ENCODE data around the gene TBP.
A peak's percentile ranks its signal among the peaks of the same experiment; 100 is the strongest.

Gene TBP

DNA sequence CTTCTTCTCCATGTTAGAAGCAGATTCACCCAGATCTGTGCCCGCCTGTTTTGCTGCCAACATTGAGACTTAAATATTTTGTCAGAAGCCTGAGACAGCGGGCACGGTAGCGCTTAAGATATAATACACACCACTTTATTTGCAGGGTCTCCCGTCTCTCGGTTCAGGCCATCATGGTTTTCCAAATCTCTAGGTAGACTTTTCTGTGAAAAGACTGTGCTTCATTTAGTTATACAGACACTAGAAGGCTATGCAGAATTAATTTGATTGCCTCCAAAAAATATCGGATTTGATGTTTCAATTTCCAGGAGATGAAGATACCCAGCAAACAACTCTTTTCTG, 598 bp downstream of the TBP start:
- TF ChIP-seq, protein P1, sequence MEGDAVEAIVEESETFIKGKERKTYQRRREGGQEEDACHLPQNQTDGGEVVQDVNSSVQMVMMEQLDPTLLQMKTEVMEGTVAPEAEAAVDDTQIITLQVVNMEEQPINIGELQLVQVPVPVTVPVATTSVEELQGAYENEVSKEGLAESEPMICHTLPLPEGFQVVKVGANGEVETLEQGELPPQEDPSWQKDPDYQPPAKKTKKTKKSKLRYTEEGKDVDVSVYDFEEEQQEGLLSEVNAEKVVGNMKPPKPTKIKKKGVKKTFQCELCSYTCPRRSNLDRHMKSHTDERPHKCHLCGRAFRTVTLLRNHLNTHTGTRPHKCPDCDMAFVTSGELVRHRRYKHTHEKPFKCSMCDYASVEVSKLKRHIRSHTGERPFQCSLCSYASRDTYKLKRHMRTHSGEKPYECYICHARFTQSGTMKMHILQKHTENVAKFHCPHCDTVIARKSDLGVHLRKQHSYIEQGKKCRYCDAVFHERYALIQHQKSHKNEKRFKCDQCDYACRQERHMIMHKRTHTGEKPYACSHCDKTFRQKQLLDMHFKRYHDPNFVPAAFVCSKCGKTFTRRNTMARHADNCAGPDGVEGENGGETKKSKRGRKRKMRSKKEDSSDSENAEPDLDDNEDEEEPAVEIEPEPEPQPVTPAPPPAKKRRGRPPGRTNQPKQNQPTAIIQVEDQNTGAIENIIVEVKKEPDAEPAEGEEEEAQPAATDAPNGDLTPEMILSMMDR (IDR thresholded peaks at IDR 0.05; ENCODE audit: low read depth, low read length): no peak
- peak overlapping the region; percentile 97 for H3K4me3 ChIP-seq (replicated peaks in 1 of 2; ENCODE audit: low read depth in 2 of 2, low read length in 2 of 2)
- no peak for DNase-seq (ENCODE audit: low read depth in 2 of 2)

DNA sequence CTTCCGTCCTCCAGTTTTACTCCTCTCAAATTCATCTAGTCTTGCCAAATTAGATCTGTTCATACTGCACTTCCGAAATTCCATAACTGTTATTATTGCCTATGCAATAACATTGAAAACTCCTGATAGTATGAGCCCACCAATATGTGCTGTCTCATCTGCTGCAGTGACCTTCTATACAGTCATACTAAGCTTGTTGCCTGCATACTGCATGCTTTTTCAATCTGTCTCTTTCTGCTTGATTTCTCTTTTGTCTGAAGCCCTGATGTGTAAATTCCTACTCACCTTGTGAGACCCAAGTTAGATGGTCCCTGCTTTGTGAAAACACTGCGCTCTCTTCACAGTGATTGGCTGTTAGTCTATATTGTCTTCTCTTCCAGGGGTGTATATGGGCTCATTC, 1.1 kb downstream of the TBP start:
- H3K4me3 ChIP-seq (replicated peaks in 1 of 2; ENCODE audit: low read depth in 2 of 2, low read length in 2 of 2): peak overlapping the region; percentile 97
- no peak for DNase-seq (ENCODE audit: low read depth in 2 of 2)
- TF ChIP-seq, protein P1 (IDR thresholded peaks at IDR 0.05; ENCODE audit: low read depth, low read length): no peak

DNA sequence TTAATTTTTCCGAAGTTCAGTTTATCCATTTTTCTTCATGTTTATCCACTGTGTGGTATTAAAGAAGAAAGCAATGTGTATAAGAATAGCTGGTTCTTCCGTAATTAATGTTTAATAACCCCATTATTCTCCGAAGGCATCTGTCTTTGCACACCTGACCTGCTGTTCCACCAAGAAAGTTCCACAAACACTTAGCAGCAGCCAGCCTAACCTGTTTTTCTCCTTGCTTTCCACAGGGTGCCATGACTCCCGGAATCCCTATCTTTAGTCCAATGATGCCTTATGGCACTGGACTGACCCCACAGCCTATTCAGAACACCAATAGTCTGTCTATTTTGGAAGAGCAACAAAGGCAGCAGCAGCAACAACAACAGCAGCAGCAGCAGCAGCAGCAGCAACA, 7.4 kb downstream of the TBP start:
- H3K4me3 ChIP-seq (replicated peaks in 1 of 2; ENCODE audit: low read depth in 2 of 2, low read length in 2 of 2): no peak overlapping the region
- TF ChIP-seq, protein P1 (IDR thresholded peaks at IDR 0.05; ENCODE audit: low read depth, low read length): no peak
- no peak for DNase-seq (ENCODE audit: low read depth in 2 of 2)

GRCh38 chr6:170564936-170565530, 10.9 kb downstream of the TBP start:
- DNase-seq (ENCODE audit: low read depth in 2 of 2): no peak
- H3K4me3 ChIP-seq (replicated peaks in 1 of 2; ENCODE audit: low read depth in 2 of 2, low read length in 2 of 2): no peak overlapping the region
- TF ChIP-seq, protein P1 (IDR thresholded peaks at IDR 0.05; ENCODE audit: low read depth, low read length): no peak

- H3K4me3 ChIP-seq (replicated peaks in 1 of 2; ENCODE audit: low read depth in 2 of 2, low read length in 2 of 2): no peak overlapping the region
- TF ChIP-seq, protein P1 (IDR thresholded peaks at IDR 0.05; ENCODE audit: low read depth, low read length): no peak
- peak in 1 of 2 donors; percentile 28 for DNase-seq (ENCODE audit: low read depth in 2 of 2)
Observed at GRCh38 chr6:170572704-170573466, 18.7 kb downstream of the TBP start.

DNA sequence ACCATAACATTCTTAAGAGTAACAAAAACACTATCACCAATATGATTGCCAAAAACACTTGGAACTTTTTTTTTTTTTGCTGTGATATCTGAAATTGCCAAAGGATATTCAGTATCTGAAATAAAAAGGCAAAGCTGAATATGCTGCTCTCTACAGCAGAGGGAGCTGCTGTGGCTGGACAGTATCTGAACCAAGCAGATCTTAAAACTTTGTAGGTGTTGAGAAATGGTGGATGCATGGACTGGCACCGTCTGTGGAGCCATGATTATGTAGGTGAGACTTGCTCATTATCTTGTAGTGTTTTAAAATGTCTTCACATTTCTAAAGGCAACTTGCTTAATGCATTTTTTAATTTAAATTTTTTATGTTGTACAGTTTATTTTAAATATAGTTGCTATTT, 21.1 kb downstream of the TBP start:
- TF ChIP-seq, protein P1 (IDR thresholded peaks at IDR 0.05; ENCODE audit: low read depth, low read length): peak; percentile 20
- peak; percentile 18 to 27 for DNase-seq (ENCODE audit: low read depth in 2 of 2)
- H3K4me3 ChIP-seq (replicated peaks in 1 of 2; ENCODE audit: low read depth in 2 of 2, low read length in 2 of 2): no peak overlapping the region
